GM13977 (cell line): ENCODE measurements around the gene EML4.

Source experiments
- DNase-seq: peaks from one replicate; pipeline ENCODE4 v3.0.0; 2012; ENCODE audit warnings: low spot score
- CTCF ChIP-seq: IDR thresholded peaks from 2 replicates; pipeline ENCODE4 v1.5.1; 2012; ENCODE audit warnings: mild to moderate bottlenecking, control low read depth; ENCODE audit not compliant: insufficient read depth; ENCODE audit errors: extremely low read depth, missing control alignments
- in situ Hi-C: fragments of 300-500 bp; cut with MboI; formaldehyde crosslinking; loops from one replicate; pipeline ENCODE4 v1.12.0; 2022; ENCODE audit warnings: low sequenced_read_pairs, low pct_unique_long_range_greater_than_20kb, mixed read lengths, inconsistent platforms; ENCODE audit not compliant: unreplicated experiment

The EML4 gene

GRCh38 chr2:42199002-42199401, 29.8 kb downstream of the EML4 start:
- in situ Hi-C loops: no loop called here
- TF ChIP-seq CTCF: no peak

GRCh38 chr2:42199626-42200025, 30.5 kb downstream of the EML4 start:
- in situ Hi-C loops: no loop called here
- DNase-seq: no peak
- TF ChIP-seq CTCF: no peak

More at GRCh38 chr2:42199002-42199401, 29.8 kb downstream of the EML4 start:
- no peak for DNase-seq

GRCh38 chr2:42200926-42201855, 32.0 kb downstream of the EML4 start:
- TF ChIP-seq CTCF: no peak
- in situ Hi-C loops: no loop called here
- DNase-seq: no peak

GRCh38 chr2:42202634-42203008, 33.5 kb downstream of the EML4 start:
- in situ Hi-C loops: no loop called here
- no peak for TF ChIP-seq CTCF
- DNase-seq: no peak

GRCh38 chr2:42203792-42204191, 34.6 kb downstream of the EML4 start:
- in situ Hi-C loops: no loop called here
- TF ChIP-seq CTCF: no peak
- DNase-seq: no peak

GRCh38 chr2:42205337-42205736, 36.2 kb downstream of the EML4 start:
- in situ Hi-C loops: no loop called here
- no peak for DNase-seq
- TF ChIP-seq CTCF: no peak

- TF ChIP-seq CTCF: no peak
- in situ Hi-C loops: no loop called here
Measured at GRCh38 chr2:42207826-42208225, 38.7 kb downstream of the EML4 start.

More at GRCh38 chr2:42207826-42208225, 38.7 kb downstream of the EML4 start:
- no peak for DNase-seq
